ENCODE results near the gene SF3B6. TPM values are rescaled to one million over a fixed set of nuclear protein-coding genes. Genes with fewer than 3 reads are reported as not detected.

SF3B6 gene
- total RNA-seq, 1 experiment from 2014 or later: 184 TPM

DNA sequence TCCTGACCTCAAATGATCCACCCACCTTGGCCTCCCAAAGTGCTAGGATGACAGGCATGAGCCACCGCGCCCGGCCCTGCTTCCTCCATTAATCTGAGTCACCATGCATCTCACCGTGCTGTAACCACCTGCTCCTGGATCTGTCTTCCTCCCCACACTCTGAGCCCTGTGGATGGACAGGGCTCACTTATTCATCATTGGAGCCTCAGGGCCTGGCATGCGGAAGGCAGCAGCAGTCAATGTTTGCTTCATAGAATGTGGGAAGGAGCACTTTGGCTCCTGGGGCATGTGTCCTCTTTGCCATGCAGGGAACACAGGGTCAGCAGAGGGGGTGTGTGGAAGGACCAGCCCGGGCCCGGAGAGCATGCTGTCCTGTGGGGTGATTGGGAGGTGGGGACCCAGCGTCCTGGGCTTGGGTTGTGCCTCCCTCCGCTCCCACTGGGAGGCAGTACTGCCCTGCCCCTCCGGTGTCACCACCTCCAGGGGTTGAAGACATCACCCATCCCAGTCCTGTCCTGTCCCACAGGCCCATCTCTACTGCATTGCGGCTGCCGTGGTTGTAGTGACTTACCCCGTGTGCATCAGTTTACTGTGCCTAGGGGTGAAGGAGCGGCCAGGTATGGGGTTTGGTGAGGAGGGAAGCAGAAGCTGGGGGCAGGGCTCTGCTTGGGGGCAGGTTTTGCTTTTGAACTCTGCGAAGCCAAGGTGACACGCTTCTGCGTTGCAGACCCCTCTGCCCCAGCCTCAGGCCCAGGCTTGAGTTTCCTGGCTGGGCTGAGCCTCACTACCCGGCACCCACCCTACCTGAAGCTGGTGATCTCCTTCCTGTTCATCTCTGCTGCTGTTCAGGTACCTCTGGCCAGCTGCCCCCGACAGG is 54.8 kb downstream of the SF3B6 start:
- intact Hi-C loops (cut with micrococcal nuclease; ENCODE audit: unreplicated experiment): loop anchor here (1.0 kb wide), 3 partner anchors 40 to 140 kb away; partner anchors contain the start of gene TP53I3
- Histone ChIP-seq H3K27me3 (replicated peaks; ENCODE audit: control insufficient read depth, insufficient read depth, low read length) (no peaks in the 10 kb centered on the region), H3K36me3 (ENCODE audit: control insufficient read depth, insufficient read depth, low read length) (peaks cover 2% of the 10 kb centered on the region; the same call in 1 of the 2 replicates), H3K4me3 (ENCODE audit: low read depth, low read length) (no peak overlapping the region), H3K9me3 (no peaks in the 10 kb centered on the region), H3K4me1 (peaks cover 7% of the 10 kb centered on the region)
- peaks cover 2% of the 10 kb centered on the region for H3K4me1 Mint-ChIP-seq (ENCODE audit: low read depth, unreplicated experiment)
- no TSS peak for BruUV-seq (replicated peaks)
- CTCF ChIA-PET: interaction anchor here (0.6 kb wide), 1 partner anchor 155 kb away, joined by 3 read pairs; no protein-coding TSS in a partner anchor
- H3K27ac Mint-ChIP-seq (ENCODE audit: unreplicated experiment): no peak overlapping the region
- no peaks in the 10 kb centered on the region for H3K9me3 Mint-ChIP-seq (ENCODE audit: unreplicated experiment)
- H3K36me3 Mint-ChIP-seq (ENCODE audit: insufficient read depth, unreplicated experiment): peaks cover 7% of the 10 kb centered on the region
- no peak overlapping the region for H3K4me3 Mint-ChIP-seq (ENCODE audit: unreplicated experiment)
- H3K27me3 Mint-ChIP-seq (ENCODE audit: insufficient read depth, unreplicated experiment): no peaks in the 10 kb centered on the region
- TF ChIP-seq, protein P1, sequence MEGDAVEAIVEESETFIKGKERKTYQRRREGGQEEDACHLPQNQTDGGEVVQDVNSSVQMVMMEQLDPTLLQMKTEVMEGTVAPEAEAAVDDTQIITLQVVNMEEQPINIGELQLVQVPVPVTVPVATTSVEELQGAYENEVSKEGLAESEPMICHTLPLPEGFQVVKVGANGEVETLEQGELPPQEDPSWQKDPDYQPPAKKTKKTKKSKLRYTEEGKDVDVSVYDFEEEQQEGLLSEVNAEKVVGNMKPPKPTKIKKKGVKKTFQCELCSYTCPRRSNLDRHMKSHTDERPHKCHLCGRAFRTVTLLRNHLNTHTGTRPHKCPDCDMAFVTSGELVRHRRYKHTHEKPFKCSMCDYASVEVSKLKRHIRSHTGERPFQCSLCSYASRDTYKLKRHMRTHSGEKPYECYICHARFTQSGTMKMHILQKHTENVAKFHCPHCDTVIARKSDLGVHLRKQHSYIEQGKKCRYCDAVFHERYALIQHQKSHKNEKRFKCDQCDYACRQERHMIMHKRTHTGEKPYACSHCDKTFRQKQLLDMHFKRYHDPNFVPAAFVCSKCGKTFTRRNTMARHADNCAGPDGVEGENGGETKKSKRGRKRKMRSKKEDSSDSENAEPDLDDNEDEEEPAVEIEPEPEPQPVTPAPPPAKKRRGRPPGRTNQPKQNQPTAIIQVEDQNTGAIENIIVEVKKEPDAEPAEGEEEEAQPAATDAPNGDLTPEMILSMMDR (IDR thresholded peaks at IDR 0.05; ENCODE audit: insufficient read depth in 1 of 2, low read depth in 1 of 2, low read length in 1 of 2, severe bottlenecking in 1 of 2, unreplicated experiment in 1 of 2): peak; percentile 33 to 73
- peak in 1 of 2 experiments; percentile 66 for DNase-seq
- POLR2A ChIA-PET: no interaction called here

DNA sequence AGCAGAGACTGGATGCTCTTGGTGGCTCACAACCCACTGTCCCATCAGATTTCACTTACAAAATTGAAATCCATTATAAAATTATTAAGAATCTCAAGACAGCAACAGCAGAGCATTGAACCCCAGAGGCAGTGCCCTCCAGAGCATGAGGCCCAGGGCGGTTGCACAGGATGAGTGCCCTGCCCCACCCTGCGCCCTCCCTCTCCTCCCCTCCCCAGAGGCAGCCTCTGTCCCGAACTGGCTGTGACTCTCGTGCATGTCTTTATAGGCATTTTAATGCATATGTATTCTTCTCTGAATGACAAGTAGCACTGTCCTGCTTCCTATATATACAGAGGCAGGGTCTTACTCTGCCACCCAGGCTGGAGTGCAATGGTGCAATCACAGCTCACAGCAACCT is 55.9 kb downstream of the SF3B6 start:
- H3K36me3 ChIP-seq (ENCODE audit: control insufficient read depth, insufficient read depth, low read length): peaks cover 2% of the 10 kb centered on the region; the same call in 1 of the 2 replicates
- H3K9me3 Mint-ChIP-seq (ENCODE audit: unreplicated experiment): no peaks in the 10 kb centered on the region
- no peaks in the 10 kb centered on the region for H3K9me3 ChIP-seq
- peaks cover 7% of the 10 kb centered on the region for H3K36me3 Mint-ChIP-seq (ENCODE audit: insufficient read depth, unreplicated experiment)
- ChIA-PET CTCF (interaction anchor here (0.6 kb wide), 1 partner anchor 156 kb away, joined by 3 read pairs; no protein-coding TSS in a partner anchor), POLR2A (no interaction called here)
- H3K4me1 ChIP-seq: peaks cover 16% of the 10 kb centered on the region
- no peak overlapping the region for H3K27ac Mint-ChIP-seq (ENCODE audit: unreplicated experiment)
- TF ChIP-seq, protein P1 (IDR thresholded peaks at IDR 0.05; ENCODE audit: insufficient read depth in 1 of 2, low read depth in 1 of 2, low read length in 1 of 2, severe bottlenecking in 1 of 2, unreplicated experiment in 1 of 2): no peak
- peaks cover 9% of the 10 kb centered on the region for H3K4me1 Mint-ChIP-seq (ENCODE audit: low read depth, unreplicated experiment)
- BruUV-seq (replicated peaks): no TSS peak
- no peak overlapping the region for H3K4me3 ChIP-seq (ENCODE audit: low read depth, low read length)
- intact Hi-C loops (cut with micrococcal nuclease; ENCODE audit: unreplicated experiment): no loop called here
- no peak for DNase-seq
- no peak overlapping the region for H3K4me3 Mint-ChIP-seq (ENCODE audit: unreplicated experiment)
- no peaks in the 10 kb centered on the region for H3K27me3 Mint-ChIP-seq (ENCODE audit: insufficient read depth, unreplicated experiment)
- H3K27me3 ChIP-seq (replicated peaks; ENCODE audit: control insufficient read depth, insufficient read depth, low read length): no peaks in the 10 kb centered on the region

DNA sequence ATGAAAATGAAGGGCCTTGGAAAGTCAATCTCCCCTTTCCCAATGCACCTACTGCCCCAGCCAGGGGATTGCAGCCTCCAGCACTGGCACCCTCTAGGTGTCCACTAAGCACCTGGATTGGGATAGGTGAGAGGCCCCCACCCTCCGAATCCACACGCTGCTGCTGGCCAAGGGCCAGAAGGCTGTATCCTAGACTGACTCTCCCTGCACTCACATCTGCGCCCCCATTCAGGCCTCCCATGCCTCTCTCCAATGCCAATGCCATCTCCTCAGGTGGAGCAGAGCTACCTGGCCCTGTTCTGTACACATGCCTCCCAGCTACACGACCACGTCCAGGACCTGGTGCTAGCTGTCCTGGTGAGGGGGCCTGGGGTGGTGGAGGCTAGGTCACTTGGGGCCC is 56.4 kb downstream of the SF3B6 start:
- peaks cover 2% of the 10 kb centered on the region; the same call in 1 of the 2 replicates for H3K36me3 ChIP-seq (ENCODE audit: control insufficient read depth, insufficient read depth, low read length)
- intact Hi-C loops (cut with micrococcal nuclease; ENCODE audit: unreplicated experiment): no loop called here
- peaks cover 7% of the 10 kb centered on the region for H3K36me3 Mint-ChIP-seq (ENCODE audit: insufficient read depth, unreplicated experiment)
- POLR2A ChIA-PET: no interaction called here
- BruUV-seq (replicated peaks): no TSS peak
- no peak overlapping the region for H3K4me3 ChIP-seq (ENCODE audit: low read depth, low read length)
- no peaks in the 10 kb centered on the region for H3K27me3 ChIP-seq (replicated peaks; ENCODE audit: control insufficient read depth, insufficient read depth, low read length)
- H3K27ac Mint-ChIP-seq (ENCODE audit: unreplicated experiment): no peak overlapping the region
- no peaks in the 10 kb centered on the region for H3K9me3 Mint-ChIP-seq (ENCODE audit: unreplicated experiment)
- H3K4me1 ChIP-seq: peaks cover 22% of the 10 kb centered on the region
- DNase-seq: no peak
- no peak overlapping the region for H3K4me3 Mint-ChIP-seq (ENCODE audit: unreplicated experiment)
- H3K4me1 Mint-ChIP-seq (ENCODE audit: low read depth, unreplicated experiment): peaks cover 11% of the 10 kb centered on the region
- TF ChIP-seq, protein P1 (IDR thresholded peaks at IDR 0.05; ENCODE audit: insufficient read depth in 1 of 2, low read depth in 1 of 2, low read length in 1 of 2, severe bottlenecking in 1 of 2, unreplicated experiment in 1 of 2): no peak
- CTCF ChIA-PET: no interaction called here
- no peaks in the 10 kb centered on the region for H3K9me3 ChIP-seq
- H3K27me3 Mint-ChIP-seq (ENCODE audit: insufficient read depth, unreplicated experiment): no peaks in the 10 kb centered on the region
